Mesendoderm (in vitro differentiated cells): ENCODE data around the gene CYB5R4.
"Not testable (repeated sequence)": the region's sequence is repeated elsewhere in the genome, so short reads cannot be mapped to it uniquely, and the experiment has no call there.

Source experiments
- DNase-seq: peaks from one replicate; pipeline ENCODE4 v3.0.0; 2013
- H2AK5ac ChIP-seq: 2 replicates; pipeline ENCODE4 v1.6.1; 2013; ENCODE audit warnings: low read length, inconsistent platforms
- H2BK120ac ChIP-seq: 2 replicates; pipeline ENCODE4 v1.6.1; 2013; ENCODE audit warnings: low read depth, mild to moderate bottlenecking, low read length, moderate library complexity, mixed read lengths
- H2BK15ac ChIP-seq: replicated peaks from 2 replicates; pipeline ENCODE4 v1.6.1; 2013; ENCODE audit warnings: low read depth, mild to moderate bottlenecking, moderate library complexity
- H2BK5ac ChIP-seq: 2 replicates; pipeline ENCODE4 v1.6.1; 2013; ENCODE audit warnings: low read length, inconsistent platforms
- H3K18ac ChIP-seq: 2 replicates; pipeline ENCODE4 v1.6.1; 2013; ENCODE audit warnings: mild to moderate bottlenecking, low read length, mixed read lengths
- H3K23ac ChIP-seq: one replicate; pipeline ENCODE4 v1.6.1; 2013; ENCODE audit warnings: low read length
- H3K27ac ChIP-seq: 2 replicates; pipeline ENCODE4 v1.5.1; 2013; ENCODE audit warnings: low read depth, mild to moderate bottlenecking, inconsistent platforms, low read length, moderate library complexity
- H3K27me3 ChIP-seq: 2 replicates; pipeline ENCODE4 v1.6.1; 2013; ENCODE audit warnings: low read length, control low read depth, mild to moderate bottlenecking, inconsistent platforms; ENCODE audit not compliant: insufficient read depth, poor library complexity
- H3K36me3 ChIP-seq: 2 replicates; pipeline ENCODE4 v1.6.1; 2013; ENCODE audit warnings: low read length, inconsistent platforms; ENCODE audit not compliant: control insufficient read depth, insufficient read depth
- H3K4ac ChIP-seq: one replicate; pipeline ENCODE4 v1.6.1; 2013; ENCODE audit warnings: low read depth, mild to moderate bottlenecking, low read length, moderate library complexity
- H3K4me1 ChIP-seq: 2 replicates; pipeline ENCODE4 v1.6.1; 2013; ENCODE audit warnings: low read depth, low read length, inconsistent platforms; ENCODE audit not compliant: control insufficient read depth
- H3K4me2 ChIP-seq: 2 replicates; pipeline ENCODE4 v1.6.1; 2013; ENCODE audit warnings: low read length
- H3K4me3 ChIP-seq: 2 replicates; pipeline ENCODE4 v1.5.1; 2013; ENCODE audit warnings: mild to moderate bottlenecking, low read length
- H3K56ac ChIP-seq: one replicate; pipeline ENCODE4 v1.6.1; 2013; ENCODE audit warnings: low read length
- H3K79me1 ChIP-seq: 2 replicates; pipeline ENCODE4 v1.6.1; 2013; ENCODE audit warnings: low read length, inconsistent platforms
- H3K79me2 ChIP-seq: 2 replicates; pipeline ENCODE4 v1.6.1; 2013; ENCODE audit warnings: mild to moderate bottlenecking, low read length; ENCODE audit not compliant: control insufficient read depth, insufficient read depth
- H3K9ac ChIP-seq: 2 replicates; pipeline ENCODE4 v1.6.1; 2013; ENCODE audit warnings: low read length, inconsistent platforms
- H4K5ac ChIP-seq: one replicate; pipeline ENCODE4 v1.6.1; 2013; ENCODE audit warnings: low read length
- H4K8ac ChIP-seq: one replicate; pipeline ENCODE4 v1.6.1; 2013; ENCODE audit warnings: low read depth, mild to moderate bottlenecking, control low read depth, low read length, moderate library complexity
- WGBS: extraction: QIAGEN DNeasy Blood & Tissue Kit; methylation state at CpG from one replicate; pipeline ENCODE4 v1.1.7; 2013; ENCODE audit warnings: low lambda C conversion rate, missing lambda C conversion rate; ENCODE audit not compliant: insufficient coverage; ENCODE audit errors: extremely low coverage; 5-methylcytosine and 5-hydroxymethylcytosine counted together

CYB5R4 gene

GRCh38 chr6:83905648-83906047 lies 46.2 kb downstream of the CYB5R4 start:
- Histone ChIP-seq H4K5ac (no peak overlapping the region), H2BK120ac (no peak overlapping the region), H3K23ac (no peak overlapping the region), H3K4me3 (no peak overlapping the region), H3K4me2 (no peak overlapping the region), H3K18ac (no peak overlapping the region), H3K4ac (no peak overlapping the region), H3K9ac (no peak overlapping the region), H3K56ac (no peak overlapping the region), H3K79me2 (peaks cover 4% of the 10 kb centered on the region), H3K4me1 (no peaks in the 10 kb centered on the region), H3K27ac (no peak overlapping the region), H4K8ac (no peak overlapping the region), H3K79me1 (peaks cover 10% of the 10 kb centered on the region), H3K36me3 (no peaks in the 10 kb centered on the region), H3K27me3 (no peaks in the 10 kb centered on the region), H2BK15ac (no peak overlapping the region), H2BK5ac (no peak overlapping the region), H2AK5ac (no peak overlapping the region)
- no CpG with 5 or more reads among the region's 4 CpGs for WGBS
- DNase-seq, result no peak

- not testable (repeated sequence) for H3K36me3 ChIP-seq, H3K18ac ChIP-seq, DNase-seq, H2AK5ac ChIP-seq, H3K4me1 ChIP-seq, H3K56ac ChIP-seq, H3K27me3 ChIP-seq, H3K4me3 ChIP-seq, H3K79me1 ChIP-seq, H4K5ac ChIP-seq, H2BK5ac ChIP-seq, H2BK120ac ChIP-seq, H3K4ac ChIP-seq, H2BK15ac ChIP-seq, H3K23ac ChIP-seq, H3K4me2 ChIP-seq, H3K27ac ChIP-seq, H3K79me2 ChIP-seq, H3K9ac ChIP-seq, H4K8ac ChIP-seq
- WGBS, result no CpG with 5 or more reads among the region's 5 CpGs
These were observed 48.3 kb downstream of the CYB5R4 start for GRCh38 chr6:83907623-83908390.

GRCh38 chr6:83908813-83909212 lies 49.3 kb downstream of the CYB5R4 start:
- DNase-seq, result no peak
- Histone ChIP-seq H3K36me3 (no peaks in the 10 kb centered on the region), H3K79me2 (peaks cover 4% of the 10 kb centered on the region), H4K5ac (no peak overlapping the region), H3K23ac (no peak overlapping the region), H3K27ac (no peak overlapping the region), H3K79me1 (peaks cover 10% of the 10 kb centered on the region), H3K18ac (no peak overlapping the region), H2BK15ac (no peak overlapping the region), H3K56ac (no peak overlapping the region), H2AK5ac (no peak overlapping the region), H3K4me2 (no peak overlapping the region), H2BK120ac (no peak overlapping the region), H3K4me3 (no peak overlapping the region), H3K4me1 (no peaks in the 10 kb centered on the region), H3K27me3 (no peaks in the 10 kb centered on the region), H3K9ac (no peak overlapping the region), H3K4ac (no peak overlapping the region), H4K8ac (no peak overlapping the region), H2BK5ac (no peak overlapping the region)
- WGBS, result no CpG with 5 or more reads among the region's 2 CpGs

- Histone ChIP-seq H3K4me2 (no peak overlapping the region), H3K79me1 (no peaks in the 10 kb centered on the region), H3K27me3 (no peaks in the 10 kb centered on the region), H3K18ac (no peak overlapping the region), H3K4ac (no peak overlapping the region), H3K36me3 (no peaks in the 10 kb centered on the region), H2BK120ac (no peak overlapping the region), H3K56ac (no peak overlapping the region), H3K23ac (no peak overlapping the region), H2BK5ac (no peak overlapping the region), H3K4me3 (no peak overlapping the region), H3K27ac (no peak overlapping the region), H2BK15ac (no peak overlapping the region), H3K79me2 (no peaks in the 10 kb centered on the region), H3K4me1 (no peaks in the 10 kb centered on the region), H4K5ac (no peak overlapping the region), H4K8ac (no peak overlapping the region), H3K9ac (no peak overlapping the region), H2AK5ac (no peak overlapping the region)
- DNase-seq, result peak; percentile 35
These were observed 51.8 kb downstream of the CYB5R4 start for GRCh38 chr6:83911278-83911677.

- H3K36me3 ChIP-seq, result no peaks in the 10 kb centered on the region
- WGBS, result no CpG with 5 or more reads among the region's 1 CpG
- no peak overlapping the region for H3K4ac ChIP-seq
- no peak overlapping the region for H2BK5ac ChIP-seq
- H4K5ac ChIP-seq, result no peak overlapping the region
- H3K4me1 ChIP-seq, result no peaks in the 10 kb centered on the region
- no peak overlapping the region for H3K9ac ChIP-seq
- H2AK5ac ChIP-seq, result no peak overlapping the region
- H3K56ac ChIP-seq, result no peak overlapping the region
- no peaks in the 10 kb centered on the region for H3K79me2 ChIP-seq
- no peaks in the 10 kb centered on the region for H3K79me1 ChIP-seq
- H2BK15ac ChIP-seq, result no peak overlapping the region
- no peaks in the 10 kb centered on the region for H3K27me3 ChIP-seq
- no peak overlapping the region for H3K27ac ChIP-seq
- H3K18ac ChIP-seq, result no peak overlapping the region
- no peak overlapping the region for H3K23ac ChIP-seq
- H3K4me3 ChIP-seq, result no peak overlapping the region
- no peak overlapping the region for H3K4me2 ChIP-seq
- no peak overlapping the region for H2BK120ac ChIP-seq
- no peak overlapping the region for H4K8ac ChIP-seq
- no peak for DNase-seq
These were observed 55.5 kb downstream of the CYB5R4 start for GRCh38 chr6:83914953-83915352.

- DNase-seq, result no peak
- no peaks in the 10 kb centered on the region for H3K27me3 ChIP-seq
- no peak overlapping the region for H3K18ac ChIP-seq
- no peak overlapping the region for H4K8ac ChIP-seq
- no peak overlapping the region for H2BK15ac ChIP-seq
- H3K79me1 ChIP-seq, result no peaks in the 10 kb centered on the region
- no peaks in the 10 kb centered on the region for H3K79me2 ChIP-seq
- H3K56ac ChIP-seq, result no peak overlapping the region
- no peak overlapping the region for H3K4me2 ChIP-seq
- no peak overlapping the region for H3K4me3 ChIP-seq
- no peak overlapping the region for H3K4ac ChIP-seq
- no peaks in the 10 kb centered on the region for H3K4me1 ChIP-seq
- H4K5ac ChIP-seq, result no peak overlapping the region
- H2AK5ac ChIP-seq, result no peak overlapping the region
- no peak overlapping the region for H3K23ac ChIP-seq
- H3K27ac ChIP-seq, result no peak overlapping the region
- H2BK120ac ChIP-seq, result no peak overlapping the region
- no peak overlapping the region for H2BK5ac ChIP-seq
- no peak overlapping the region for H3K9ac ChIP-seq
- H3K36me3 ChIP-seq, result no peaks in the 10 kb centered on the region
These were observed 57.5 kb downstream of the CYB5R4 start for GRCh38 chr6:83917001-83917400.
